Panc1 (cell line): Measurements from ENCODE around the gene CBLL1. TPM values are rescaled to one million over a fixed set of nuclear protein-coding genes. Genes with fewer than 3 reads are reported as not detected.

Experiments
- ATAC-seq: fragments of 200-7000 bp; cut with Tn5 transposase; 2 replicates; pipeline ENCODE4 v1.9.1; 2020; ENCODE audit warnings: mild to moderate bottlenecking, moderate library complexity
- BruUV-seq: library from RNA; stranded (reverse); fragments of 400-500 nt; replicated peaks from 2 replicates; lab custom pipeline; 2021; lab: Mats Ljungman, UMichigan
- CTCF ChIA-PET: fragments of 300-600 bp; sonication (Branson Sonifier 250); formaldehyde crosslinking; loops from one replicate; lab custom pipeline; 2022; ENCODE audit warnings: antibody characterized with exemption; lab: Charles Lee
- POLR2A ChIA-PET: fragments of 300-600 bp; sonication (Branson Sonifier 250); formaldehyde crosslinking; loops from one replicate; lab custom pipeline; 2022; ENCODE audit warnings: antibody characterized with exemption; lab: Charles Lee
- DNase-seq: peaks from one replicate; pipeline ENCODE4 v3.0.0-alpha.2; 2010; ENCODE audit warnings: low read depth, low spot score
- H3K27ac ChIP-seq: 2 replicates; pipeline ENCODE4 v1.5.1; 2011; ENCODE audit warnings: mild to moderate bottlenecking, low read length, inconsistent platforms
- H3K27me3 ChIP-seq: fragments of 200-500 bp; sonication (Bioruptor generic); 2 replicates; pipeline ENCODE4 v1.6.0; 2014; ENCODE audit warnings: low read length, inconsistent platforms; ENCODE audit not compliant: control insufficient read depth, insufficient read depth
- H3K36me3 ChIP-seq: fragments of 200-500 bp; sonication (Bioruptor generic); 2 replicates; pipeline ENCODE4 v1.5.1; 2014; ENCODE audit warnings: inconsistent platforms, mild to moderate bottlenecking, low read length, moderate library complexity; ENCODE audit not compliant: control insufficient read depth, insufficient read depth
- H3K4me1 ChIP-seq: 2 replicates; pipeline ENCODE4 v1.5.1; 2011; ENCODE audit warnings: inconsistent platforms, mild to moderate bottlenecking, low read length, moderate library complexity; ENCODE audit not compliant: control insufficient read depth, insufficient read depth
- H3K4me3 ChIP-seq, 2 experiments: 2 replicates each; pipeline ENCODE4 v1.5.1; 2011 to 2012; ENCODE audit warnings: low read depth in 2 of 2, low read length in 2 of 2, mild to moderate bottlenecking in 2 of 2, inconsistent platforms in 1 of 2, moderate library complexity in 1 of 2
- H3K9me3 ChIP-seq: fragments of 200-500 bp; sonication (Bioruptor generic); 2 replicates; pipeline ENCODE4 v1.5.1; 2014; ENCODE audit warnings: low read depth, mild to moderate bottlenecking, inconsistent platforms, low read length, moderate library complexity; ENCODE audit not compliant: control insufficient read depth, insufficient read depth
- POLR2AphosphoS5 ChIP-seq: IDR thresholded peaks from 2 replicates; pipeline ENCODE4 v1.6.1; 2012; ENCODE audit warnings: mild to moderate bottlenecking, low read depth, low read length, moderate library complexity
- SIN3A ChIP-seq: IDR thresholded peaks from 2 replicates; pipeline ENCODE4 v1.6.1; 2012; ENCODE audit warnings: low read depth, mild to moderate bottlenecking, low read length, moderate library complexity, borderline replicate concordance; ENCODE audit not compliant: insufficient read depth
- TCF7L2 ChIP-seq: IDR thresholded peaks from 2 replicates; pipeline ENCODE4 v1.6.1; 2011; ENCODE audit warnings: mild to moderate bottlenecking, low read depth, low read length, inconsistent platforms
- in situ Hi-C: cut with HindIII; loops from 2 replicates; pipeline ENCODE4 v1.10.0; 2016; ENCODE audit warnings: low sequenced_read_pairs, low pct_unique_long_range_greater_than_20kb
- intact Hi-C: fragments of 100-400 bp; cut with micrococcal nuclease; formaldehyde crosslinking; loops from one replicate; pipeline ENCODE4 v1.10.0; 2022; ENCODE audit not compliant: unreplicated experiment
- total RNA-seq: library from RNA; stranded (reverse); gene quantifications from one replicate; pipeline ENCODE4 v1.2.1, GENCODE V29; 2021; ENCODE audit not compliant: unreplicated experiment
- TF ChIP-seq, protein P1 (sequence below): fragments of 450-650 bp; IDR thresholded peaks from 2 replicates; pipeline ENCODE4 v1.5.1; 2017; ENCODE audit warnings: mild to moderate bottlenecking
- TF ChIP-seq, protein P2 (sequence below), 2 experiments: IDR thresholded peaks; 2 replicates each; pipeline ENCODE4 v1.6.1; 2011 to 2012; ENCODE audit warnings: low read depth in 2 of 2, control low read depth in 1 of 2, low read length in 1 of 2, mild to moderate bottlenecking in 1 of 2, moderate library complexity in 1 of 2; ENCODE audit not compliant: insufficient read depth in 1 of 2

CBLL1 gene
- total RNA-seq, 1 experiment from 2014 or later, result 34.7 TPM

DNA sequence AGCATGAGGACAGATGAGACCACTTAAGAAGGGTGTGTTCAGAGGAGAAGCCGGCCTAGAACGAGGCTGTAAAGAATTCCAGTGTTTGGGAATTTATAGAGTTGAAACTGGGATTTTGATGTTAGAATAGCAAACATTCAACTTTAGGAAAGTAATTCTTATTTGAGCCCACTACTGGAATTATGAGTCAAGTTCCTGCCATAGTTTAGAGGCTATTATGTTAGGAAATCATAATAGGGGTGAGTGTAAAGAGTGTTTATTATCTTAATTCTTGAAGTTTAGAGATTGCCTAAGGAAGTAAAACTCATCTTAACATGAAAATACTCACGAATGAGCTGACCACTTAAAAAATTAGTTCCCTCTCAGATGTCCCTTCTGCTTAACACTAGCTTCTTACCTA is 2.1 kb downstream of the CBLL1 start:
- peaks cover 19% of the 10 kb centered on the region for H3K4me1 ChIP-seq
- ATAC-seq, result no peak
- no TSS peak for BruUV-seq
- no peak overlapping the region for H3K27ac ChIP-seq
- no peak for TF ChIP-seq SIN3A
- TF ChIP-seq TCF7L2, result no peak
- no peak for TF ChIP-seq POLR2AphosphoS5
- TF ChIP-seq, protein P1, sequence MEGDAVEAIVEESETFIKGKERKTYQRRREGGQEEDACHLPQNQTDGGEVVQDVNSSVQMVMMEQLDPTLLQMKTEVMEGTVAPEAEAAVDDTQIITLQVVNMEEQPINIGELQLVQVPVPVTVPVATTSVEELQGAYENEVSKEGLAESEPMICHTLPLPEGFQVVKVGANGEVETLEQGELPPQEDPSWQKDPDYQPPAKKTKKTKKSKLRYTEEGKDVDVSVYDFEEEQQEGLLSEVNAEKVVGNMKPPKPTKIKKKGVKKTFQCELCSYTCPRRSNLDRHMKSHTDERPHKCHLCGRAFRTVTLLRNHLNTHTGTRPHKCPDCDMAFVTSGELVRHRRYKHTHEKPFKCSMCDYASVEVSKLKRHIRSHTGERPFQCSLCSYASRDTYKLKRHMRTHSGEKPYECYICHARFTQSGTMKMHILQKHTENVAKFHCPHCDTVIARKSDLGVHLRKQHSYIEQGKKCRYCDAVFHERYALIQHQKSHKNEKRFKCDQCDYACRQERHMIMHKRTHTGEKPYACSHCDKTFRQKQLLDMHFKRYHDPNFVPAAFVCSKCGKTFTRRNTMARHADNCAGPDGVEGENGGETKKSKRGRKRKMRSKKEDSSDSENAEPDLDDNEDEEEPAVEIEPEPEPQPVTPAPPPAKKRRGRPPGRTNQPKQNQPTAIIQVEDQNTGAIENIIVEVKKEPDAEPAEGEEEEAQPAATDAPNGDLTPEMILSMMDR, result no peak
- TF ChIP-seq, protein P2, sequence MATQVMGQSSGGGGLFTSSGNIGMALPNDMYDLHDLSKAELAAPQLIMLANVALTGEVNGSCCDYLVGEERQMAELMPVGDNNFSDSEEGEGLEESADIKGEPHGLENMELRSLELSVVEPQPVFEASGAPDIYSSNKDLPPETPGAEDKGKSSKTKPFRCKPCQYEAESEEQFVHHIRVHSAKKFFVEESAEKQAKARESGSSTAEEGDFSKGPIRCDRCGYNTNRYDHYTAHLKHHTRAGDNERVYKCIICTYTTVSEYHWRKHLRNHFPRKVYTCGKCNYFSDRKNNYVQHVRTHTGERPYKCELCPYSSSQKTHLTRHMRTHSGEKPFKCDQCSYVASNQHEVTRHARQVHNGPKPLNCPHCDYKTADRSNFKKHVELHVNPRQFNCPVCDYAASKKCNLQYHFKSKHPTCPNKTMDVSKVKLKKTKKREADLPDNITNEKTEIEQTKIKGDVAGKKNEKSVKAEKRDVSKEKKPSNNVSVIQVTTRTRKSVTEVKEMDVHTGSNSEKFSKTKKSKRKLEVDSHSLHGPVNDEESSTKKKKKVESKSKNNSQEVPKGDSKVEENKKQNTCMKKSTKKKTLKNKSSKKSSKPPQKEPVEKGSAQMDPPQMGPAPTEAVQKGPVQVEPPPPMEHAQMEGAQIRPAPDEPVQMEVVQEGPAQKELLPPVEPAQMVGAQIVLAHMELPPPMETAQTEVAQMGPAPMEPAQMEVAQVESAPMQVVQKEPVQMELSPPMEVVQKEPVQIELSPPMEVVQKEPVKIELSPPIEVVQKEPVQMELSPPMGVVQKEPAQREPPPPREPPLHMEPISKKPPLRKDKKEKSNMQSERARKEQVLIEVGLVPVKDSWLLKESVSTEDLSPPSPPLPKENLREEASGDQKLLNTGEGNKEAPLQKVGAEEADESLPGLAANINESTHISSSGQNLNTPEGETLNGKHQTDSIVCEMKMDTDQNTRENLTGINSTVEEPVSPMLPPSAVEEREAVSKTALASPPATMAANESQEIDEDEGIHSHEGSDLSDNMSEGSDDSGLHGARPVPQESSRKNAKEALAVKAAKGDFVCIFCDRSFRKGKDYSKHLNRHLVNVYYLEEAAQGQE (IDR thresholded peaks at IDR 0.05; ENCODE audit: insufficient read depth in 1 of 2, low read depth in 2 of 2, low read length in 1 of 2), result no peak
- CTCF ChIA-PET, result interaction anchor here (1.1 to 1.3 kb wide), 2 partner anchors 129 to 133 kb away, joined by 3 to 4 read pairs; no protein-coding TSS in a partner anchor
- no peak for DNase-seq
- H3K36me3 ChIP-seq, result peaks cover 23% of the 10 kb centered on the region
- intact Hi-C loops (no loop called here), in situ Hi-C loops (no loop called here)
- H3K4me3 ChIP-seq, result peak overlapping the region in 1 of 2 experiments; percentile 97; a peak in 1 of 4 replicates
- no peaks in the 10 kb centered on the region for H3K27me3 ChIP-seq
- POLR2A ChIA-PET, result interaction anchor here (0.5 to 1.0 kb wide), 3 partner anchors 19 to 577 kb away, joined by 3 to 10 read pairs (median 4); no protein-coding TSS in a partner anchor
- no peaks in the 10 kb centered on the region for H3K9me3 ChIP-seq

DNA sequence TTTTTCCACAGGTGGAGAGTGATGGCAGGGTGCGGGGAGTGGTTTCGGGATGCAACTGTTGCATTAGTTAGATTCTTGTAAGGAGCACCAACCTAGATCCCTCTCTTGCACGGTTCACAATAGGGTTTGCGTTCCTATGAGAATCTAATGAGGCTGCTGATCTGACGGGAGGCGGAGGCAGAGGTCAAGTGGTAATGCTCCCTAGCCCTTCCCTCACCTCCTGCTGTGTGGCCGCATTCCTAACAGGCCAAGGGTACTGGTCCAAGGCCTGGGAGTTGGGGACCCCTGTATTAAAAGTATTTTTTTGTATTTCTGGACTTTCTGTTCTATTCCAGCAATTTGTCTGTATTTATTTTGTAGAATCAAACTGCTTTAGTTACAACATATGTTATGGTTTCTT is 7.2 kb downstream of the CBLL1 start:
- ChIA-PET POLR2A (no interaction called here), CTCF (no interaction called here)
- H3K36me3 ChIP-seq, result peaks cover 63% of the 10 kb centered on the region
- DNase-seq (no peak), ATAC-seq (no peak)
- no peak overlapping the region for H3K4me3 ChIP-seq
- H3K27me3 ChIP-seq, result no peaks in the 10 kb centered on the region
- no peaks in the 10 kb centered on the region for H3K9me3 ChIP-seq
- intact Hi-C loops (no loop called here), in situ Hi-C loops (no loop called here)
- H3K27ac ChIP-seq, result no peak overlapping the region
- BruUV-seq, result no TSS peak
- H3K4me1 ChIP-seq, result peaks cover 2% of the 10 kb centered on the region; the same call in 1 of the 2 replicates
- TF ChIP-seq, protein P1, result no peak
- TF ChIP-seq, protein P2 (IDR thresholded peaks at IDR 0.05; ENCODE audit: insufficient read depth in 1 of 2, low read depth in 2 of 2, low read length in 1 of 2), result no peak
- TF ChIP-seq SIN3A, result no peak
- no peak for TF ChIP-seq TCF7L2
- no peak for TF ChIP-seq POLR2AphosphoS5
